Measurements from ENCODE around the gene FAM89B.
A peak's percentile ranks its signal among the peaks of the same experiment; 100 is the strongest.

Gene FAM89B

DNA sequence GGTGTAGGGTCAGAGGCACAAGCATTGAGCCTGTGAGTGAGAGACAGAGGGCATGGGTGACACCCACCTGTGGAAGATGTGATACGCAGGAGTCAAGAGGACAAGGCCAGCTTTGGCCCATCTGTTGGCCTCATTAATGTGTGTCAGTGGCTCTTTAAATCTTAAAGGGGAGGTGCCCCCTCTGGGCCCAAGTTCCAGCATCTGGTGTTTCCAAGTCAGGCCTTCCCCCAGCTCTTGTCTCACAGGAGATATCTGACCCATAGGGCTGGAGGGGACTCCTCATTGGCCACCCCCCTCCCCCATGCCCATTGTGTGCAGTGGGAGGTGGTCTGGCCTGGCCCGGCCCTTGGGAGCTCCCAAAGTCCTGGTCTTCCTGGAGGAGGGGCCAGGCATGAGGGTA is 14.3 kb downstream of the FAM89B start:
- H3K4me3 ChIP-seq (ENCODE audit: low read depth in 1 of 2, low read length in 2 of 2): no peak overlapping the region
- H3K27me3 ChIP-seq (ENCODE audit: insufficient read depth, low read length, poor library complexity): no peaks in the 10 kb centered on the region
- no peaks in the 10 kb centered on the region for H3K79me2 ChIP-seq (ENCODE audit: insufficient read depth, low read length)
- H3K9ac ChIP-seq (ENCODE audit: low read depth, low read length): no peak overlapping the region
- no peaks in the 10 kb centered on the region for H3K4me1 ChIP-seq (ENCODE audit: insufficient read depth, low read length)
- ATAC-seq (ENCODE audit: insufficient read depth, low read depth) (no peak), DNase-seq (no peak)
- H3K4me2 ChIP-seq (ENCODE audit: insufficient read depth, low read length): no peak overlapping the region
- H3K36me3 ChIP-seq (ENCODE audit: insufficient read depth, low read length): peaks cover 46% of the 10 kb centered on the region
- peaks cover 4% of the 10 kb centered on the region; the same call in 1 of the 2 replicates for H4K20me1 ChIP-seq (ENCODE audit: insufficient read depth, low read length)
- no peak overlapping the region for H3K27ac ChIP-seq (ENCODE audit: low read length)
- TF ChIP-seq, protein P1, sequence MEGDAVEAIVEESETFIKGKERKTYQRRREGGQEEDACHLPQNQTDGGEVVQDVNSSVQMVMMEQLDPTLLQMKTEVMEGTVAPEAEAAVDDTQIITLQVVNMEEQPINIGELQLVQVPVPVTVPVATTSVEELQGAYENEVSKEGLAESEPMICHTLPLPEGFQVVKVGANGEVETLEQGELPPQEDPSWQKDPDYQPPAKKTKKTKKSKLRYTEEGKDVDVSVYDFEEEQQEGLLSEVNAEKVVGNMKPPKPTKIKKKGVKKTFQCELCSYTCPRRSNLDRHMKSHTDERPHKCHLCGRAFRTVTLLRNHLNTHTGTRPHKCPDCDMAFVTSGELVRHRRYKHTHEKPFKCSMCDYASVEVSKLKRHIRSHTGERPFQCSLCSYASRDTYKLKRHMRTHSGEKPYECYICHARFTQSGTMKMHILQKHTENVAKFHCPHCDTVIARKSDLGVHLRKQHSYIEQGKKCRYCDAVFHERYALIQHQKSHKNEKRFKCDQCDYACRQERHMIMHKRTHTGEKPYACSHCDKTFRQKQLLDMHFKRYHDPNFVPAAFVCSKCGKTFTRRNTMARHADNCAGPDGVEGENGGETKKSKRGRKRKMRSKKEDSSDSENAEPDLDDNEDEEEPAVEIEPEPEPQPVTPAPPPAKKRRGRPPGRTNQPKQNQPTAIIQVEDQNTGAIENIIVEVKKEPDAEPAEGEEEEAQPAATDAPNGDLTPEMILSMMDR (IDR thresholded peaks at IDR 0.05; ENCODE audit: borderline replicate concordance, extremely low read depth, low read length, poor library complexity, severe bottlenecking): no peak
- TF ChIP-seq EZH2 (IDR thresholded peaks at IDR 0.05; ENCODE audit: borderline replicate concordance, low read depth, low read length, severe bottlenecking): no peak
- H3K9me3 ChIP-seq (ENCODE audit: insufficient read depth, low read length, severe bottlenecking): no peaks in the 10 kb centered on the region
- H2AFZ ChIP-seq (ENCODE audit: low read depth, low read length): no peak overlapping the region

DNA sequence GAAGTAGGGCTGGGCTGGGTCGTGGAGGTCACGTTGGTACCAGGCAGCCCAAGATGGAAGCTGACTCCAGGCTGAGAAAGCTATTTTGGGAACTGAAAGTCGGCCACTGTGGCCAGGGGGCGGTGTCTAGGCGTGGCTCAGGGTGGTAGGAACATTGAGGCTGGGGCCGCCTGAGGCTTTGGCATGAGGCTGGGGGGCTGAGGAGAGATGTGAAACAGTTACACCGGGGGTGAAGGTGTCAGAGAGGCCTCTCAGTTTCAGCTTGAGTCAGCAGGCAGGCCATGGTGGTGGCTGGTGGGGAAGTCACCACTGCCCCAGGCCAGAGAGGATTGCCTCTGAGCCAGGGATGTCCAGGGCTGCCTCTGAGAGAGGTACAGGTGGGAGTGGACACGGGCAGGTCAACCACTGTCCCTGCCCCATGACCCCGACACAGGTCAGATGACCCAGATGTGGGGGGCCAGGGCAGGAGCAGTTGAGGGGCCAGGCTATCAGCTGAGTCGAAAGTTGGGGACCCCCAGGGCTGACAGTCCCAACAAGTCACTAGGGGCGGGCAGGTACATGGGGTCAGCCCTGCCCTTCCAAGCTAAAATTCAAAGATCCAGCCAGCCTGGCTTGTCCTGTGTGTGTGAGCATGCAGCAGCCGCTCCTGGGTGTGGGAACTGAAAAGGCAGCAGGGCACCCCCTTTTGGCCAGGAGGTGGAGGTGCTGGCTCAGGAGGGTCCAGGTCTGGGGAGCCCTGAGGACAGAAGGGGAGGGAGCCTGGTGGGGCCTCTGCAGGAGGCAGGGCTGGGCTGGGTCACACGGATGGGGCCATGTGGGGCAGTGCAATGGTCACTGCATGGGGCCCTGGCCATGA is 16.1 kb downstream of the FAM89B start:
- peak; percentile 62 for DNase-seq
- Histone ChIP-seq H3K36me3 (ENCODE audit: insufficient read depth, low read length) (peaks cover 55% of the 10 kb centered on the region), H3K4me3 (ENCODE audit: low read depth in 1 of 2, low read length in 2 of 2) (no peak overlapping the region), H2AFZ (ENCODE audit: low read depth, low read length) (no peak overlapping the region), H3K9ac (ENCODE audit: low read depth, low read length) (no peak overlapping the region), H3K4me1 (ENCODE audit: insufficient read depth, low read length) (no peaks in the 10 kb centered on the region), H3K79me2 (ENCODE audit: insufficient read depth, low read length) (no peaks in the 10 kb centered on the region), H4K20me1 (ENCODE audit: insufficient read depth, low read length) (peaks cover 4% of the 10 kb centered on the region; the same call in 1 of the 2 replicates), H3K27me3 (ENCODE audit: insufficient read depth, low read length, poor library complexity) (no peaks in the 10 kb centered on the region), H3K4me2 (ENCODE audit: insufficient read depth, low read length) (no peak overlapping the region), H3K27ac (ENCODE audit: low read length) (no peak overlapping the region), H3K9me3 (ENCODE audit: insufficient read depth, low read length, severe bottlenecking) (no peaks in the 10 kb centered on the region)
- TF ChIP-seq, protein P1 (IDR thresholded peaks at IDR 0.05; ENCODE audit: borderline replicate concordance, extremely low read depth, low read length, poor library complexity, severe bottlenecking): peak; percentile 78
- TF ChIP-seq EZH2 (IDR thresholded peaks at IDR 0.05; ENCODE audit: borderline replicate concordance, low read depth, low read length, severe bottlenecking): no peak
- ATAC-seq (ENCODE audit: insufficient read depth, low read depth): peak; percentile 82

GRCh38 chr11:65589444-65590239 is 17.3 kb downstream of the FAM89B start:
- no peak overlapping the region for H3K4me2 ChIP-seq (ENCODE audit: insufficient read depth, low read length)
- no peaks in the 10 kb centered on the region for H3K79me2 ChIP-seq (ENCODE audit: insufficient read depth, low read length)
- no peaks in the 10 kb centered on the region for H3K27me3 ChIP-seq (ENCODE audit: insufficient read depth, low read length, poor library complexity)
- no peak overlapping the region for H2AFZ ChIP-seq (ENCODE audit: low read depth, low read length)
- peaks cover 52% of the 10 kb centered on the region for H3K36me3 ChIP-seq (ENCODE audit: insufficient read depth, low read length)
- no peak overlapping the region for H3K27ac ChIP-seq (ENCODE audit: low read length)
- H3K4me1 ChIP-seq (ENCODE audit: insufficient read depth, low read length): no peaks in the 10 kb centered on the region
- 0 out of 3 replicates have a peak, but pooled peaks have one; percentile 28 for ATAC-seq (ENCODE audit: insufficient read depth, low read depth)
- TF ChIP-seq, protein P1 (IDR thresholded peaks at IDR 0.05; ENCODE audit: borderline replicate concordance, extremely low read depth, low read length, poor library complexity, severe bottlenecking): no peak
- TF ChIP-seq EZH2 (IDR thresholded peaks at IDR 0.05; ENCODE audit: borderline replicate concordance, low read depth, low read length, severe bottlenecking): no peak
- H3K9me3 ChIP-seq (ENCODE audit: insufficient read depth, low read length, severe bottlenecking): no peaks in the 10 kb centered on the region
- H3K9ac ChIP-seq (ENCODE audit: low read depth, low read length): no peak overlapping the region
- H4K20me1 ChIP-seq (ENCODE audit: insufficient read depth, low read length): peaks cover 4% of the 10 kb centered on the region; the same call in 1 of the 2 replicates
- H3K4me3 ChIP-seq (ENCODE audit: low read depth in 1 of 2, low read length in 2 of 2): no peak overlapping the region
- peak; percentile 39 for DNase-seq

Data from DND-41 (cell line).